ENCODE results near the gene LEMD3.
A peak's percentile ranks its signal among the peaks of the same experiment; 100 is the strongest.

The LEMD3 gene

DNA sequence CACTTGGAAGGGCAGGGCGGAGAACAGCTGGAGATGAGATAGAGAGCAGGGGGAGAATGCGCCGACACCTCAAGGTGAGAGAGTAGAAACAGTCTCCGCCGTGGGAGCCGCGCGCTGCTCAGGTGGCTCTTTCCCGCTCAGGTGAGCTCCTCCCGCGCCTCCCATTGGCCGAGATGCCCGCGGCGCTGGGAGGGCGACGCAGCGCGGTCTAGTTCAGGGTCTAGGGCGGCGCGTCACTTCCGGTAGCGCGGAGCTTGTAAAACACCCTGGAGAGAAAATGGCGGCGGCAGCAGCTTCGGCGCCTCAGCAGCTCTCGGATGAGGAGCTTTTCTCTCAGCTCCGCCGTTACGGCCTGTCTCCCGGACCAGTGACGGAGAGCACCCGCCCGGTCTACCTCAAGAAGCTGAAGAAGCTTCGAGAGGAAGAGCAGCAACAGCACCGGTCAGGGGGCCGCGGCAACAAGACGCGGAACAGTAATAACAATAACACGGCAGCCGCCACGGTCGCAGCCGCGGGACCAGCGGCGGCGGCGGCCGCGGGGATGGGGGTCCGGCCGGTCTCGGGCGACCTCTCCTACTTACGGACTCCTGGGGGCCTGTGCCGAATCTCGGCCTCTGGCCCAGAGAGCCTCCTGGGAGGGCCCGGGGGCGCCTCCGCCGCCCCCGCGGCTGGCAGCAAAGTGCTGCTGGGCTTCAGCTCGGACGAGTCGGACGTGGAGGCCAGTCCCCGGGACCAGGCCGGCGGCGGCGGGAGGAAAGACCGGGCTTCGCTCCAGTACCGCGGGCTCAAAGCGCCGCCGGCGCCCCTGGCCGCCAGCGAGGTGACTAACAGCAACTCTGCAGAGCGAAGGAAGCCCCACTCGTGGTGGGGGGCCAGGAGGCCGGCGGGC is at the start of gene LEMD3:
Gene LEMD3, plus strand, starts transcription at position 264 of the 889 bp plus-strand sequence. Its CDS starts 14 bp downstream, at position 278.
- H3K4me1 ChIP-seq (ENCODE audit: control insufficient read depth, insufficient read depth, low read length), result peaks cover 18% of the 10 kb centered on the region
- peak within 1 kb of the TSS; percentile 93 for H3K9ac ChIP-seq (ENCODE audit: low read length)
- H3K36me3 ChIP-seq (ENCODE audit: control insufficient read depth, insufficient read depth, low read length), result no peaks in the 10 kb centered on the region
- peak within 1 kb of the TSS; percentile 43 for H3K4me3 ChIP-seq (ENCODE audit: low read length)
- H3K9me3 ChIP-seq (ENCODE audit: control insufficient read depth, low read length), result no peaks in the 10 kb centered on the region
- no peaks in the 10 kb centered on the region for H3K27me3 ChIP-seq (ENCODE audit: control insufficient read depth, insufficient read depth, low read length)

DNA sequence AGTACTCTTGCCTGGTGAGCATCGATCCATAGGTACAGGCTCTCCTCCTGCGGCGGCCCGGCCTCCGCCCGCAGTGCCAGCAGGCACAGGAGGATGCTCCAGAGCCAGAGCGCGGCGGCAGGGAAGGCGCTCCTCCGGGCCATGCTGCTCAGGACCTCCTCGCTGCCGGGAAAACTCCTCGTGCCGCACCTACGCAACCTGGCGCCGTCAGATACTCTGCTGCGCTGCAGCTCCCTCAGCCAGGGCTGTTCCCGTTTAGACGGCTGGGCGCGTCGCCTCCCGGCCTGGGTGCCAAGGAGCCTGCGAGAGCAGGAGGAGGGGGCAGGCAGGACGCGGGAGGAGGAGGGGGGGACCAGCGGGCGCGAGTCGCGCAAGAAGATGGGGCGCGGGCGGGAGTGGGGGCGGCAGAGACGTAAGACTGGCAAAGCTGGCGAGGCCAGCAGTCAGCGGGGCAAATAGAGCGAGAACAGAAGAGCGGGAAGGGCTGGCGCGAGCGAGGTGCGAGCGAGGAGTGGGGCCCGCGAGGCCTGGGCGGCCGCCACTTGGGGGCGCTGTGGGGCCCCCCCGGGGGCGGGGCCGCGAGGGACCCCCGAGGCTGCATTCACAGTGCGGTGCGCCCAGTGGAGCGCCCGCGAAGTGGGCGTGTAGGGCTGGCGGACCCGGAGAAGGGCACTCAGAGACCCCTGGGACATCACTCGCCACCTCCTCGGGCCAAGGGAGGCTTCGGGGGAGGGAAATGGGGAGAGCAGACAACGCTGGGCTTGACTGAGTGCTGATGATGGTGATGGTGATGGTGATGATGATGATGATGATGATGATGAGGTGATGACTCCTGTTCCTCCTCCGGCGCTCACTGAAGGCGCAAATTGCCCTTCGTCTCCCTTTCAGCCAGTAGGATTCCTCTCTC is 48.1 kb upstream of the LEMD3 start, which contains the start of gene WIF1:
Gene WIF1, minus strand, starts transcription at position 257 of the 907 bp plus-strand sequence. Its CDS starts 114 bp downstream, at position 143.
- Histone ChIP-seq H3K36me3 (ENCODE audit: control insufficient read depth, insufficient read depth, low read length) (no peaks in the 10 kb centered on the region), H3K27me3 (ENCODE audit: control insufficient read depth, insufficient read depth, low read length) (peaks cover 37% of the 10 kb centered on the region), H3K9ac (ENCODE audit: low read length) (no peak within 1 kb of the TSS), H3K4me1 (ENCODE audit: control insufficient read depth, insufficient read depth, low read length) (peaks cover 9% of the 10 kb centered on the region), H3K9me3 (ENCODE audit: control insufficient read depth, low read length) (no peaks in the 10 kb centered on the region), H3K4me3 (ENCODE audit: low read length) (no peak within 1 kb of the TSS)

DNA sequence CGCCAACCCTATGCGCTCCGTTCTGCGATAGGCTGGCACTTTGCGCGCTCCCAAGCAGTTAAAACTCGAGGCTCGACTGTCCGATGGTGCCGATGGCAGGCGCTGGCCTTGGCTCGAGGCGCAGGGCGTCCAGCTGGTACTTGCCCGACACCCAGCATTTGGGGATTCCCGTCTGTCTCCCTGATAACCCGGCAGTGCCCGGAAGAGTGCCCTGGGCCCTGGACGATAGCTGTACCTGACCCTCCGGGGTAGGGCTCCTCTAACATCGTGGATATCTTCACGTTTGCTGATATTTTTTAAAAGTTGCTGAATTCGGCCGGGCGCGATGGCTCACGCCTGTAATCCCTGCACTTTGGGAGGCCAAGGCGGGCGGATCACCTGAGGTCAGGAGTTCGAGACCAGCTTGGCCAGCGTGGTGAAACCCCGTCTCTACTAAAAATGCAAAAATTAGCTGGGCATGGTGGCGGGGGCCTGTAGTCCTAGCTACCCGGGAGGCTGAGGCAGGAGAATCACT is 47.4 kb upstream of the LEMD3 start:
- Histone ChIP-seq H3K36me3 (ENCODE audit: control insufficient read depth, insufficient read depth, low read length) (no peaks in the 10 kb centered on the region), H3K9me3 (ENCODE audit: control insufficient read depth, low read length) (no peaks in the 10 kb centered on the region), H3K4me1 (ENCODE audit: control insufficient read depth, insufficient read depth, low read length) (peaks cover 9% of the 10 kb centered on the region), H3K4me3 (ENCODE audit: low read length) (no peak overlapping the region), H3K27me3 (ENCODE audit: control insufficient read depth, insufficient read depth, low read length) (peaks cover 37% of the 10 kb centered on the region), H3K9ac (ENCODE audit: low read length) (no peak overlapping the region)

DNA sequence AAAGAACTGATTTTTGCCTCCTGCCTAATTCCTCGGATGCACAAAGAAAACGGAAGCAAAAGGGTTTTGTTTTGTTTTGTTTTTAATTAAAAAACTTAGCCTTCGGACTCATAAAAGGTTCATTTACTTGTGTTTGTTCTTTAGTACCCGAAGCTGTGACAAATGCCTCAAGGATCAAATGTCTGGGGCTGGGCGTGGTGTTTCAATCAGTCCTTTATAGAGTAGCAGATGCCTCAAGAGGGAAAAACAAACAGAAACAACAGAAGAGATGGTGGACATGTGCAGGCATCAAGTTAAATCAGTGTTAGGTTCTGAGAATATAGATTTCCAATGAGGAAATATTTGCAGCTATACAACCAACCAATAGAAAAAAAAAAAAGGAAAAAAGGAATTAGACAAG is 46.7 kb upstream of the LEMD3 start:
- no peak overlapping the region for H3K4me3 ChIP-seq (ENCODE audit: low read length)
- no peaks in the 10 kb centered on the region for H3K9me3 ChIP-seq (ENCODE audit: control insufficient read depth, low read length)
- H3K36me3 ChIP-seq (ENCODE audit: control insufficient read depth, insufficient read depth, low read length), result no peaks in the 10 kb centered on the region
- peaks cover 35% of the 10 kb centered on the region for H3K27me3 ChIP-seq (ENCODE audit: control insufficient read depth, insufficient read depth, low read length)
- peaks cover 9% of the 10 kb centered on the region for H3K4me1 ChIP-seq (ENCODE audit: control insufficient read depth, insufficient read depth, low read length)
- H3K9ac ChIP-seq (ENCODE audit: low read length), result no peak overlapping the region

- Histone ChIP-seq H3K4me1 (ENCODE audit: control insufficient read depth, insufficient read depth, low read length) (peaks cover 9% of the 10 kb centered on the region), H3K36me3 (ENCODE audit: control insufficient read depth, insufficient read depth, low read length) (no peaks in the 10 kb centered on the region), H3K4me3 (ENCODE audit: low read length) (no peak overlapping the region), H3K9ac (ENCODE audit: low read length) (no peak overlapping the region), H3K27me3 (ENCODE audit: control insufficient read depth, insufficient read depth, low read length) (peaks cover 29% of the 10 kb centered on the region), H3K9me3 (ENCODE audit: control insufficient read depth, low read length) (no peaks in the 10 kb centered on the region)
Observed at GRCh38 chr12:65123435-65124063, 45.8 kb upstream of the LEMD3 start.

DNA sequence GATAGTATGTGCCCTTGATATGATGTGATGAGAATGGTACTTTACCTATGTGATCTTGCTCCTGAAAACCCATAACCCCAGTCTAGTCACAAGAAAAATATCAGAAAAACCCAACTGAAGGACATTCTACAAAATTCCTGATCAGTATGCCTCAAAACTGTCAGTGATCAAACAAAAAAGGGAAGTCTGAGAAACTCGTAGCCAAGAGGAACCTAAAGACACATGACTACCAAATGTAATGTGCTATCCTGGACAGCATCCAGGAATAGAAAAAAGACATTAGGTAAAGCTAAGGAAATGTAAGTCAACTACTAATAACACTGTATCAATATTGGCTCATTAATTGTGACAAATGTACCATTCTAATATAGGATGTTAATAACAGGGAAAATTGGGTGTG is 44.1 kb upstream of the LEMD3 start:
- H3K9me3 ChIP-seq (ENCODE audit: control insufficient read depth, low read length), result no peaks in the 10 kb centered on the region
- H3K36me3 ChIP-seq (ENCODE audit: control insufficient read depth, insufficient read depth, low read length), result no peaks in the 10 kb centered on the region
- peaks cover 19% of the 10 kb centered on the region for H3K27me3 ChIP-seq (ENCODE audit: control insufficient read depth, insufficient read depth, low read length)
- H3K4me3 ChIP-seq (ENCODE audit: low read length), result no peak overlapping the region
- peaks cover 9% of the 10 kb centered on the region for H3K4me1 ChIP-seq (ENCODE audit: control insufficient read depth, insufficient read depth, low read length)
- H3K9ac ChIP-seq (ENCODE audit: low read length), result no peak overlapping the region

DNA sequence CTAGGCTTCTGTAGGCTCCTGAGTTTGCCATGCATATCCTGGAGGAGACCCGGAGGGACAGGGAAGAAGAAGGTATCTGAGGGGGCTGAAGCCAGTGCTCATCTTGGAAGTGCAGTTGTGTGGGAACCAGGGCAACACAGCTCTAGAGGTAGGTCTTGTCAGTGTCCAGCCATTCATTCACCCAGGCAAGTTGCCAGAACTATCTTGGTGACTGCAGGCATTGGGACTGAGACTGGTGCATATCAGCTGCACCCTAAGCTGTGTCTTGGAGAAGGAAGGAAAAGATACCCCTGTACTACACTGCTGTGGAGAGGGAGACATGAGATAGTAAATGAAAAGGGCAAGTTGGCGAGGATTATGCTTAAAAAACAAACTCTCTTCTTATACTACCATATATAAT is 43.4 kb upstream of the LEMD3 start:
- H3K36me3 ChIP-seq (ENCODE audit: control insufficient read depth, insufficient read depth, low read length), result no peaks in the 10 kb centered on the region
- no peak overlapping the region for H3K9ac ChIP-seq (ENCODE audit: low read length)
- H3K9me3 ChIP-seq (ENCODE audit: control insufficient read depth, low read length), result no peaks in the 10 kb centered on the region
- no peak overlapping the region for H3K4me3 ChIP-seq (ENCODE audit: low read length)
- peaks cover 12% of the 10 kb centered on the region for H3K27me3 ChIP-seq (ENCODE audit: control insufficient read depth, insufficient read depth, low read length)
- peaks cover 7% of the 10 kb centered on the region for H3K4me1 ChIP-seq (ENCODE audit: control insufficient read depth, insufficient read depth, low read length)

GRCh38 chr12:65126482-65126881 is 42.9 kb upstream of the LEMD3 start:
- H3K27me3 ChIP-seq (ENCODE audit: control insufficient read depth, insufficient read depth, low read length), result peaks cover 7% of the 10 kb centered on the region
- no peaks in the 10 kb centered on the region for H3K9me3 ChIP-seq (ENCODE audit: control insufficient read depth, low read length)
- no peak overlapping the region for H3K9ac ChIP-seq (ENCODE audit: low read length)
- peaks cover 2% of the 10 kb centered on the region for H3K4me1 ChIP-seq (ENCODE audit: control insufficient read depth, insufficient read depth, low read length)
- H3K4me3 ChIP-seq (ENCODE audit: low read length), result no peak overlapping the region
- H3K36me3 ChIP-seq (ENCODE audit: control insufficient read depth, insufficient read depth, low read length), result no peaks in the 10 kb centered on the region

- no peak overlapping the region for H3K9ac ChIP-seq (ENCODE audit: low read length)
Observed at GRCh38 chr12:65133879-65134278, 35.5 kb upstream of the LEMD3 start.

GRCh38 chr12:65139389-65139788 is 30.0 kb upstream of the LEMD3 start:
- Histone ChIP-seq H3K9me3 (ENCODE audit: control insufficient read depth, low read length) (no peaks in the 10 kb centered on the region), H3K36me3 (ENCODE audit: control insufficient read depth, insufficient read depth, low read length) (no peaks in the 10 kb centered on the region), H3K4me3 (ENCODE audit: low read length) (no peak overlapping the region), H3K27me3 (ENCODE audit: control insufficient read depth, insufficient read depth, low read length) (no peaks in the 10 kb centered on the region), H3K9ac (ENCODE audit: low read length) (no peak overlapping the region), H3K4me1 (ENCODE audit: control insufficient read depth, insufficient read depth, low read length) (no peaks in the 10 kb centered on the region)

More at GRCh38 chr12:65133879-65134278, 35.5 kb upstream of the LEMD3 start:
- Histone ChIP-seq H3K4me1 (ENCODE audit: control insufficient read depth, insufficient read depth, low read length) (no peaks in the 10 kb centered on the region), H3K36me3 (ENCODE audit: control insufficient read depth, insufficient read depth, low read length) (no peaks in the 10 kb centered on the region), H3K4me3 (ENCODE audit: low read length) (no peak overlapping the region), H3K9me3 (ENCODE audit: control insufficient read depth, low read length) (no peaks in the 10 kb centered on the region), H3K27me3 (ENCODE audit: control insufficient read depth, insufficient read depth, low read length) (peaks cover 5% of the 10 kb centered on the region)

DNA sequence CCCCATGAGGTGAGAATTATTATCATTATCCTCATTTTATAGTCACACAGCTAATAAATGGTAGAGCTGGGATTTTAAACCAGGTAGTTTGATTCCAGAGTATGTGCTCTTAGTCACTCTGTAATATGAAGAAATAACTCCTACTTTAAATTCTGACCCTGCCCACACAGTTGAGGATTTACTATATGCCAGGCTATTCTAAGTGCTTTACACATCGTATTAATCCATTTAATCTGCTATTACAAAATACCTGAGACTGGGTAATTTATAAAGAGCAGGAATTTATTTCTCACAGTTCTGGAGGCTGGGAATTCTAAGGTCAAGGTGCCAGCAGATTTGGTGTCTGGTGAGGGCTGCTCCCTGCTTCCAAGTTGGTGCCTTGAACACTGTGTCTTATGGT is 28.6 kb upstream of the LEMD3 start:
- H3K4me1 ChIP-seq (ENCODE audit: control insufficient read depth, insufficient read depth, low read length), result no peaks in the 10 kb centered on the region
- no peaks in the 10 kb centered on the region for H3K9me3 ChIP-seq (ENCODE audit: control insufficient read depth, low read length)
- H3K4me3 ChIP-seq (ENCODE audit: low read length), result no peak overlapping the region
- H3K27me3 ChIP-seq (ENCODE audit: control insufficient read depth, insufficient read depth, low read length), result no peaks in the 10 kb centered on the region
- no peaks in the 10 kb centered on the region for H3K36me3 ChIP-seq (ENCODE audit: control insufficient read depth, insufficient read depth, low read length)
- H3K9ac ChIP-seq (ENCODE audit: low read length), result no peak overlapping the region
